Fibroblast of pulmonary artery (primary cell): Measurements from ENCODE around the gene CD300C.
"Not testable (repeated sequence)": the region's sequence is repeated elsewhere in the genome, so short reads cannot be mapped to it uniquely, and the experiment has no call there.

Experiments
- DNase-seq: peaks from one replicate; pipeline ENCODE4 v3.0.0-alpha.2; 2010; ENCODE audit warnings: low read depth
- H3K4me3 ChIP-seq: replicated peaks from 2 replicates; pipeline ENCODE4 v1.5.1; 2011; ENCODE audit warnings: low read depth, mild to moderate bottlenecking, control low read depth, low read length, moderate library complexity
- TF ChIP-seq, protein P1 (sequence below): IDR thresholded peaks from 2 replicates; pipeline ENCODE4 v1.5.1; 2011; ENCODE audit warnings: mild to moderate bottlenecking, control low read depth, low read length, inconsistent platforms; ENCODE audit errors: missing control alignments

The CD300C gene

GRCh38 chr17:74561586-74561985, 15.7 kb upstream of the CD300C start:
- no peak for DNase-seq
- TF ChIP-seq, protein P1, sequence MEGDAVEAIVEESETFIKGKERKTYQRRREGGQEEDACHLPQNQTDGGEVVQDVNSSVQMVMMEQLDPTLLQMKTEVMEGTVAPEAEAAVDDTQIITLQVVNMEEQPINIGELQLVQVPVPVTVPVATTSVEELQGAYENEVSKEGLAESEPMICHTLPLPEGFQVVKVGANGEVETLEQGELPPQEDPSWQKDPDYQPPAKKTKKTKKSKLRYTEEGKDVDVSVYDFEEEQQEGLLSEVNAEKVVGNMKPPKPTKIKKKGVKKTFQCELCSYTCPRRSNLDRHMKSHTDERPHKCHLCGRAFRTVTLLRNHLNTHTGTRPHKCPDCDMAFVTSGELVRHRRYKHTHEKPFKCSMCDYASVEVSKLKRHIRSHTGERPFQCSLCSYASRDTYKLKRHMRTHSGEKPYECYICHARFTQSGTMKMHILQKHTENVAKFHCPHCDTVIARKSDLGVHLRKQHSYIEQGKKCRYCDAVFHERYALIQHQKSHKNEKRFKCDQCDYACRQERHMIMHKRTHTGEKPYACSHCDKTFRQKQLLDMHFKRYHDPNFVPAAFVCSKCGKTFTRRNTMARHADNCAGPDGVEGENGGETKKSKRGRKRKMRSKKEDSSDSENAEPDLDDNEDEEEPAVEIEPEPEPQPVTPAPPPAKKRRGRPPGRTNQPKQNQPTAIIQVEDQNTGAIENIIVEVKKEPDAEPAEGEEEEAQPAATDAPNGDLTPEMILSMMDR: no peak
- H3K4me3 ChIP-seq: no peak overlapping the region

DNA sequence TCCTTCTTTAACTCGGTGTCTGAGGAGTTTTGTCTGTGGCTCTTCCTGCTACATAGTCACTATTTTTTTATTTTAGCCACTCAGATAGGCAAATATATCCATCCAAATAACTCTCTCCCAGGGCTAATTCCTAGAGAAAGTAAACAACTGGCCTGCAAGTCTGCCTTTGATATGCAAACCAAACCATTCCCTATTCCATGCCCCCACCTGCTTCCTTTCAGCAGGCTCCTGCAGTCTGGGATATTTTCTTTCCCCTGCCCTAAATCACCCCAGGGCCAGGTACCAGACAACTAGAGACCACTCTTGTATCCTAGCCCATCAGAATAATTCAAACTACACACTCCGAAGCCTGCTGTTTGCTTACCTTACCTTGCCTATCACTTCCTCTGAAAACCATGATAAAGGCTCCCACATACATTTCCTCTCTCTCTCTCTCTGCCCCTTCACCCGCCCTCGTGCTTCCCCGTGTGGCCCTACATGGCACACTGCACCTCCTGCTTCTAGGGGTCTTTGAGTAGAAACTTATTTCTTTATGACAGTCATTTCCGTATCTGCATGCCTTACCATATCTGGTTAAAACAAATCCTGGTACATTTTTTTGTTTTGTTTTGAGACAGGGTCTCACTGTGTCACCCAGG, 13.1 kb upstream of the CD300C start:
- no peak overlapping the region for H3K4me3 ChIP-seq
- DNase-seq: no peak
- TF ChIP-seq, protein P1: no peak

DNA sequence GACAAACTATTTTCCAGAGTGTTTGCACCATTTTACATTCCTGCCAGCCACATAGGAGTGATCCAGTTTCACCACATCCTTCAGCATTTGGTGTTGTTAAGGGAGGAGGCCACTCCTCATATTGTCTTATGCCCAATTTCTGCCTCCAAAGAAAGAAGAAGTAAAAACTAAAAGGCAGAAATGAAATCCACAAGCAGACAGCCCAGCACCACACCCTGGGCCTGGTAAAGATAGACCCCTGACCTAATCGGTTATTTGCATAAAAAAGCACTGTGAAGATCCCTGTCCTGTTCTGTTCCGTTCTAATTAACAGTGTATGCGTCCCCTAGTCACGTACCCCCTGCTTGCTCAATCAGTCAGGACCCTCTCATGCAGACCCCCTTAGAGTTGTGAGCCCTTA, 12.5 kb upstream of the CD300C start:
- DNase-seq, H3K4me3 ChIP-seq: not testable (repeated sequence)

GRCh38 chr17:74555427-74555940, 9.6 kb upstream of the CD300C start:
- DNase-seq: no peak
- H3K4me3 ChIP-seq: no peak overlapping the region
- TF ChIP-seq, protein P1: no peak

DNA sequence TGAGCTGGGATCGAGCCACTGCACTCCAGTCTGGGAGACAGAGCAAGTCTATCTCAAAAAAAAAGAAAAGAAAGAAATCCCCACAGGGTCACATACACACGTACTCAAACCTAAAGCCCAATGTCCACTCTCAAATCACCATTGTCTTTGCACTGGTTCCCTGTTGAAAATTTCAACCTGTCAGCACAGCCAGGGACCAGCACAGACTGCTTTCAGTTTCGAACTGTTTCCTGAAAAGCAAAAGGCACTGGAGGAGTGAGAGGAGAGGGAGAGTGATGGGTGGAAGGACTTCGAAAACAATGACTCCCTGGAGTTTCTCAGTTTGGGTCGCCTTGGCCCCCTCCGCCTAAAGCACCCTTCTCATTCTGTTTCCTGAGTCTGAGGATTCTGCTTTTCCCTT, 9.0 kb upstream of the CD300C start:
- H3K4me3 ChIP-seq: no peak overlapping the region
- TF ChIP-seq, protein P1: no peak
- no peak for DNase-seq

- no peak for DNase-seq
- H3K4me3 ChIP-seq: no peak overlapping the region
- TF ChIP-seq, protein P1: no peak
Observed at GRCh38 chr17:74552037-74552436, 6.1 kb upstream of the CD300C start.

DNA sequence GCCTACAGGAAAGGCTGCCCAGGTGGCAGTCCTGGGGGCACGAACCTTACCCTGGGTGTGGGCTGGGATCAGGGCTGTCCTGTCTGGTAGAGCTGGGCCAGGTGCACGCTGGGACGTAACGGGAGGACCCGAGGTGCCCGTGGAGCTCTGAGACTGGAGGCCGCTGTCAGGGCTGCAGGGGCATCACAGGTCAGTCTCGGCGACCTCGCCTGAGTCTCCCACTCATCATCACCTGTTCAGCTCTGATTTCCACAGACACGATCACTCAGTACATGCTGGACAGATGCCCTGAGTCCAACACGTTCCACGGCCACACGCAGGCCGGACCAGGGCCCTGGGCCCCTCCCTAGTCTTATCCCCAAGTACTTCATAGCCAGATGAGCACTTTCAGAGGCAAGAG, 4.7 kb upstream of the CD300C start:
- TF ChIP-seq, protein P1: no peak
- H3K4me3 ChIP-seq: no peak overlapping the region
- DNase-seq: no peak
